HG02840 (cell line): Measurements from ENCODE around the gene ATP1B3.
"Not testable (repeated sequence)": the region's sequence is repeated elsewhere in the genome, so short reads cannot be mapped to it uniquely, and the experiment has no call there.

Experiments used
- ATAC-seq: cut with Tn5 transposase; IDR thresholded peaks from one replicate; pipeline ENCODE4 v1.9.1; 2021; ENCODE audit warnings: mild to moderate bottlenecking, moderate library complexity, moderate number of reproducible peaks; ENCODE audit not compliant: unreplicated experiment, low FRiP score

ATP1B3 gene

DNA sequence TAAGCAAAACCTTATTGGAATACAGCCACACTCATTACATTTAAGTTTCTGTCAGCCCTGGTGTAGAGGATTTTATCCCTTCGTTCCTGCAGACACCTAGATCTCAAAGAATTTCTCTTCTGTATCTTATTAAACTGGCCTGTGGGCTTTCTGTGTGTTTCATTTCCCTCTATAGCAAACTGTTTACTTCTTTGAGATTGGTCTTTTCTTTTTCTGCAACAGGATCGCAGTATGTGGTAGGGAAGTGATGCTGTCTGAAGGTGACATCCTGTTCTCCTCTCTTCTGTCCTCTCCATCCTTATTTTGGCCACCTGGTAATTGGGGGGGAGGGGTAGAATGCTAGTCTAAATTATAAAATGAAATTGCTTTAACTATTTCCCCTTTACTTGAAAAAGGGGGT is 25.5 kb downstream of the ATP1B3 start:
- ATAC-seq = no peak

DNA sequence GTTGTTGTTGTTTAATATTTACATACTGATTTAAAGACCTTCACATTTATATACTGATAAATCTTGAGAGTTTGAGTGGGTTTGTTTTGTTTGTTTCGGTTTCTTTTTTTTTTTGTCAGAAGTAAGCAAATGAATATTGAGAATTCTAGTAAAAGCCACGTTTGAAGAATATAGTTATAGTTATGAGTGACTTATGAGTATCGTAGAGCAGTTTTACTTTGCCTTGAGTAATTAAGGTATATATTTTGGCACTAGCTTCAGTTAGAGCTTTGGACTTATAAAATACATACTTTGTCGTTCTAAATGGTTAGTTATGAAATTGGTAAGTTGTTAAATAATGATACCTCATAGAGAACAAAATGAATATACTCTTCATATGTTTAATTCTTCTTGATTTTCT is 27.8 kb downstream of the ATP1B3 start:
- ATAC-seq = no peak

DNA sequence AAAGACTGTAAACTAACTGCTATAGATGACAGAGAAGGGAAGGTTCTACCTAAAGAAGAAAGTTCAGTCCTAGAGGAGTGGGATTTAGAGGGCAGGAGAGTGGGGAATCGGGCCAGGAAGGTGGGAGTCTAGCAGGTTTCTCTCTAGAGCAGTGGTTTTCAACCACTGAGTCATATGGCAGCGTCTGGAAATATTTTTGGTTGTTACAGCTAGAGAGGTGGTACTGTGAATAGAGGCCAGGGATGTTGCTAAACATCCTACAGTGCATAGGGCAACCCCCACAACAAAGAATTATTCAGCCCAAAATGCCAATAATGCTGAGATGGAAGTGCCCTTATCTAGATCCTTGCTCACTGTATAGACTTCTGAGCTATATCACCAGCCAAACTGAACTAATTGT is 28.7 kb downstream of the ATP1B3 start:
- no peak for ATAC-seq

DNA sequence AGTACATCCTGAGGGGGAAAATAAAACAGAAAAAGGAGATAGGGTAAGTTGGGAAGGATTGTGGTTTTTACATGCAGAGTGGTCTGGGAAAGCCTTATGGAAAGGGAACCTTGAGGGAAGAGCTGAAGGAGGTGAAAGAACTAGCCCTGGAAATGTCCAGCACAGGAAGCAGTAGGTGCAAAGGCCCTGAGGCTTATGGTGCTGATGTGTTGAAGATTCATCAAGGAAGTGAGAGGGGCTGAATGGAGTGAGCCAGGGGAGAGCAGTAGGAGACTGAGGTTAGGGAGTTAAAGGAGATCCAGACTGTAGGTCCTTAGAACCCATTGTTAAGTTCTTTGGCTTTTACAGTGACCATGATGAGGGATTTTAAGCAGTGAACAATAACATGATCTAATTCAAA is 33.0 kb downstream of the ATP1B3 start:
- no peak for ATAC-seq

DNA sequence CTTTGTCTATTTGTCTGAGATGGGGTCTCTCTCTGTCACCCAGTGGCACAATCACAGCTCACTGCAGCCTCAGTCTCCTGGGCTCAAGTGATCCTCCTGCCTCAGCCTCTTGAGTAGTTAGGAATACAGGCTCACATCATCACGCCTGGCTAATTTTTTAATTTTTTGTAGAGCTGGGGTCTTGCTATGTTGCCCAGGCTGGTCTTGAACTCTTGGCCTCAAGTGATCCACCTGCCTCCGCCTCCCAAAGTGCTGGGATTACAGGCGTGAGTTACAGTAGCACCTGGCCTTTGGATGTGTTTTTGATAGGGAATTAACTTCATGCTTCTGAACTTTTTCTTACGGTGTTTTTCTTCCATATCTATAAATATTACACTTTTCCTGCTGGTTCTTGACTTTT is 33.5 kb downstream of the ATP1B3 start:
- ATAC-seq = not testable (repeated sequence)

DNA sequence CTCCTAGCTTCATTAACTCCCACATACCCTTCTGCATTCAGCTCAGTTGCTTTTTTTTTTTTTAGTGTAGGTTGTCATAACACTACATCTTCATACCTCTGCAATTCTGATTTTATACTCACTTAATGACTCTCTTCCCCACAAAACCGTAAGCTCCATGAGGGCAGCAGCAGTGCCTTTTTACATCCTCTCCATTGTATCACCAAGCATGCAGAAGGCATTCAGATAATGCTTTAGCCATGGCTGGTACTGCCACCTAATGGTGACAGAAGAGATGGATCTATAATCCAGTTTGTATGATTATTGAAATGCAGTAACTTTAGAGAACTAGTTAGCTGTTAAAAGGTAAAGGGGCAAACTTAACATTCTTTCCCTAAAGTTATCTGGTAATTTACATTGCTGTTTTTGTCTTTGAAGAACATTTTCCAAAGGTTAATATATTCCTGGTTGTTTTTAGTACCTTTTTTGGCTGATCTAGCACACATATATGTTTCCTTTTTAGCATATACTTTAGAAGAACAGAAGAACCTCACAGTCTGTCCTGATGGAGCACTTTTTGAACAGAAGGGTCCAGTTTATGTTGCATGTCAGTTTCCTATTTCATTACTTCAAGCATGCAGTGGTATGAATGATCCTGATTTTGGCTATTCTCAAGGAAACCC is 36.8 kb downstream of the ATP1B3 start:
- ATAC-seq = no peak

DNA sequence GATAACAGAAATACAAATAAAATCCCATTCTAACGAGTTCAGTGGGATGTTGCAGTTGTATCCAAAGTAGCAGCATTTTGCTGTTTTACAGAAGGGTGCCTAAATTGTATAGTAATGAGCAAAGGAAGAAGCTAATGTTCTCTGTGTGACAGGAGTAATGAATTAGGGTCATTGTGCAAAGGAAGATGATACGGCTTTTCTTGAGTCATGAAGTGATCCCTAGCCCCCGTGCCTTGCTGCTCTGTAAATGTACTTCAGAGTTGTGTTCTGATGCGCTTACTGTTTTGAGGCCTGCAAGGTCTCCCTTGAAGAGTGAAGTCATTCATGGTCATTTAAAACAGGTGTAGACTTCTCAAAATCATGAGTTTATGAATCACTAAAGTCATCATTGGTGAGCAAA is 37.9 kb downstream of the ATP1B3 start:
- ATAC-seq = no peak

DNA sequence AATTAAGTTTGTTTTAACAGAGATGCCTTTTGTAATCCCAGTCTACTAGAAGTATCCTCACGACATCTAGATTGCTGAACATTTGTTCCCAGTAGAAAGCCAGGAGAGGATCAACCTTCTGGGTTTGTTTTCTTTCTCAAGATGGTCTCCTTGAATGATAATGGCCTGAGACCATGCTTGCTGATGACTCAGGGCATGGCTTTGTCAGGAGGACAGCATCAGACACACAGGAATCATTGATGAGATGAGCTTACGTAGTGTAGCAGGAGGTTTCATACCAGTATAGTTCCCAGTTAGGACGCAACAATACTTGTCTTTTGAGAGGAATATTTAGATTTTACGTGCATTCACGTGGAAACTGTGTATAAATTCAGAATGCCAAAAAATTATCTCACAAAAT is 38.6 kb downstream of the ATP1B3 start:
- ATAC-seq = no peak

DNA sequence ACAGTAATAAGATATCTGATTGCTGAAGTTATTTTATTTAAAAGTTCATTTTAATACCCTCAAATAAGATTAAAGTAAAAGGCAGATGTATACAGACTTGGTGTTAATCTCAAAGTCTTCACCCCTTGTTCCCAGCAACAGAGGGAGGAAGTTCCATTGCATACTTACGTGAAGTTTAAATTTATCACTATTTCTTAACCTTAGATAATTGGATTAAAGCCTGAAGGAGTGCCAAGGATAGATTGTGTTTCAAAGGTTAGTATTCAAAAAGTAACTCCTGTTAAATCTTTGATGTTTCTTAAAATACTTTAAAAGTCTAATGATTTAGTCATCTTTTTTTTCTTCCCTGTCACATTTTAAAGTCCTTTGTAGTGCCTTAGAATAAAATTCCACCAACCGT is 39.3 kb downstream of the ATP1B3 start:
- no peak for ATAC-seq

DNA sequence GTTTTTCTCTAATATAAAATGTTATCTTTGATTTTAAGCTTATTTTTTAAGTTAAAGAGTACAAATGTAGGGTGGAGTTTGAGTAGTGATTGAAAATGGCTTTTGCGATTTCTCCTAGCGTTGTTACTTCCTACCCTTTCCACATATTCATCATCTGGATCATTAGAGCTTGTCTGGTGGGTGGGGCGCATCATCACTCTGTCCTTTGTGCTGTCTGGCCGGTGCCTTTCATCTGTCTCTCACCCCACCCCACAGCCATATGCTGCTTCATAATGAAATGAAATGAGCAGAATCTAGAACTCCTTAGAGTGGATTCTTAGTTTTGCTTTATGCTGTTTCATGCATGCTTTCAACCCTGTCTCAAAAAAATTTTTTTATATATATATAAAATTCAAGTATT is 44.3 kb downstream of the ATP1B3 start:
- no peak for ATAC-seq

DNA sequence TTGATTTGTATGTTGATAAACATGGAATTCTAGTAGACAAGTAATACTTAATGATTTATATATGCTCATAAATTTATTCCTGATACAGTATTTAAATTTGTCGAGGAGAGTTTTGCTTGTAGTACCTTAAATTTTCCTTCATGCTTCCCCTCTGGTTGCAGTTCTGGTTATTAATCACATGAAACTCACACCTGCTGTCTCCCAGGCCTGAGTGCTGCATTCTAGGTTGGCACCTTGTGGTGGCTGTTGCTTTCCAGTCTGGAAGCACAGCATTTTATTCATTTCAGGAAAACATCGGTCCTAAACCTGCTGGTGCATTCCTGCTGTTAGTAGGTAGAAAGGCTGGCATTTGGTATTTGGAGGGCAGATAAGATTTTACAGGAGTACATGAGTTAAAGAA is 44.9 kb downstream of the ATP1B3 start:
- no peak for ATAC-seq

DNA sequence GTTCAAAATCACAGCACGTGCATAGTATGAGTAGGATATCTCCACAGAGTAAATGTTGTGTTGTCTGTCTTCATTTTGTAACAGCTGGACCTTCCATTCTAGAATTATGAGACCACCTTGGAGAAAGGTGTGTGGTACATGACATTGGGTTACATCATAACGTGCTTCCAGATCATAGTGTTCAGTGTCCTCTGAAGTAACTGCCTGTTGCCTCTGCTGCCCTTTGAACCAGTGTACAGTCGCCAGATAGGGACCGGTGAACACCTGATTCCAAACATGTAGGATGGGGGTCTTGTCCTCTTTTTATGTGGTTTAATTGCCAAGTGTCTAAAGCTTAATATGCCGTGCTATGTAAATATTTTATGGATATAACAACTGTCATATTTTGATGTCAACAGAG is 49.2 kb downstream of the ATP1B3 start:
- ATAC-seq = not testable (repeated sequence)

DNA sequence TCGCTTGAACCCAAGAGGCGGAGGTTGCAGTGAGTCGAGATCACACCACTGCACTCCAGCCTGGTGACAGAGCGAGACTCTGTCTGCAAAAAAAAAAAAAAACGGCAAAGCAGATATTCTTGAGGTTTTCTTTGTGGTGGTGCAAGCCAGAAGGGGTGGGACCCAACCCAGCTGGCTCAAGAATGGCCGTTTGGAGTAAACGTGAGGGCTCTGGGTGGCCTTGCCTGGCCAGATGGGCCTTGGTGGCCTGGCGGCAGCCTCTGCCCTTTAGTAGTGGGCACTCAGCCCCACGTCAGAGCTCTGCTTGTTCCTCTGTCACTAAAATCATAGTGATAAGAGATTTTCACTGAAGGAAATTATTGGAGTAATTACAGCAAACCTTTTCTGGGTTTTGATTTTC is 50.5 kb downstream of the ATP1B3 start:
- ATAC-seq = no peak

DNA sequence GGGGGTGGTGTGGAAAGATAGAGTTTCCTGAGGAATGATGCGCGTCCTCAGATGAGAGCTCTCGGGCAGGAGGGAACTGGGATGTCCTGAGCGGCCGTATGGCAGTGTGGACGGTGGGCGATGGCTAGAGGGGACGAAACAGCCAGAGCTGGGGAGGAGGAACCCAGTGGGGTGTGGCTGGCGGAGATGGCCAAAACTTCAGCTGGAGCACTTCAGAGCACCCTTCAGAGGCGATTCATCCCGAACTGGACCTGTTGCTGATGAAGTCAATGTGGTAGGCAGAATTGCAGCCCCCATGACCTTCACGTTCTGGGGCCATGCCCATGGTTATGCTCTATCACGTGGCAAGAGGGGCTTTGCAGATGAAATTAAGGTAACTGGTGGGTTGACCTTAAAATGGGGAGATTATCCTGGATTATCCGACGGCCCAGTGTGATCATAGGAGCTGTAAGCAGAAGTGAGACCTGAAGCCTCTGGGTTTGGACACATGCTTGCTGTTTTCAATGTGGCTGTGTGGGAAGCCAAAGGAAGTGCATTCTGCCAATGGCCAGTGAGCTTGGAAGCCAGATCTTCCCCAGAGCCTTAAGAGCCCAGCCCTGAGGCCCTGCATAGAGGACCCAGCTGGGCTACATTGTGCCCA is 52.3 kb downstream of the ATP1B3 start:
- ATAC-seq = no peak

DNA sequence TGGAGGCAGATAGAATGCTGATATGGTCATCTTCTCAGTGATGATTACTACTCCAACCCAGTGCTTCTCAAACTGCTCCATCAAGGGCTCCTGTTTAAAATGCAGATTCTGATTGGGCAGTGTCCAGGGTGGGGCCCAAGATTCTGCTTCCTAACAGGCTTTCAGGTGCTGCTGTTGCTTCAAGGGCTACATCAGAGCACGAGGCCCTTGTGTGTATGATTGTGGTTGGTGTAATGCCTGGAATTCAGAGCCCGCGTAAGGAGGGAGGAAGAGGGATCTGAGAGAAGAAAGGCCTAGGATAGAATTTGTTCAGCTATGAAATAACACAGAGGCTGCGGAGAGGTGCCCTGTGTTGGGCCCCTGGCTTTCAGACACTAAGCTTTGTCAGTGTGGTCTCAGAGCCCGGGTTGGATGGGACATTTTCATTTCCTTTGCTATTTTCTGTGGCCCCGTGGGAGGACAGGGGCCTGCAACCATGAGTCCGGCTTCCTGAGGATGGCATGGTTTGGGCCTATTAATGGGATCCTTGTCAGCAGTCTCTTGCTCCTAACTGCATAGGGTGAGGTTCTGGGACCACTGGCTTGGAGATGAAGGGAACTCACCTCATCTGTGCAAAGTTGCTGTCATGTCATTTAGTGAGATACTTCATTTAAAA is 53.0 kb downstream of the ATP1B3 start:
- ATAC-seq = no peak

DNA sequence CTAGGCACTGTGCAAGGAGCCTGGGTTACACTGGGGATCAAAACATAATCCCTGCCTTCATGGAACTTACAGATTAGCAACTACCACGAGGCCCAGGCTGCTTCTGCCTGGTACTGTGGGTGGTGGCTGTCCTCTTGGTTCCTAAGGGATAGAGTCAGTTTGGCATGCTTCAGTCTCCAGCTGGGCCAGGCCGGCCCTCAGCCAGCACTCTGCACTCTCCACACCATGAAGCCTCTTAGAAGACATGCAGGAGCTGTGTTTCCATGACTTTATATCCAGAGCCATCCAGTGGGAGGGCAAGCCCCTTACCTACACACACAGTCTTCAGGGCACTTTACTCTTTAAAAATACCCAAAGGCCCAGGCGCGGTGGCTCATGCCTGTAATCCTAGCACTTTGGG is 54.4 kb downstream of the ATP1B3 start:
- no peak for ATAC-seq

DNA sequence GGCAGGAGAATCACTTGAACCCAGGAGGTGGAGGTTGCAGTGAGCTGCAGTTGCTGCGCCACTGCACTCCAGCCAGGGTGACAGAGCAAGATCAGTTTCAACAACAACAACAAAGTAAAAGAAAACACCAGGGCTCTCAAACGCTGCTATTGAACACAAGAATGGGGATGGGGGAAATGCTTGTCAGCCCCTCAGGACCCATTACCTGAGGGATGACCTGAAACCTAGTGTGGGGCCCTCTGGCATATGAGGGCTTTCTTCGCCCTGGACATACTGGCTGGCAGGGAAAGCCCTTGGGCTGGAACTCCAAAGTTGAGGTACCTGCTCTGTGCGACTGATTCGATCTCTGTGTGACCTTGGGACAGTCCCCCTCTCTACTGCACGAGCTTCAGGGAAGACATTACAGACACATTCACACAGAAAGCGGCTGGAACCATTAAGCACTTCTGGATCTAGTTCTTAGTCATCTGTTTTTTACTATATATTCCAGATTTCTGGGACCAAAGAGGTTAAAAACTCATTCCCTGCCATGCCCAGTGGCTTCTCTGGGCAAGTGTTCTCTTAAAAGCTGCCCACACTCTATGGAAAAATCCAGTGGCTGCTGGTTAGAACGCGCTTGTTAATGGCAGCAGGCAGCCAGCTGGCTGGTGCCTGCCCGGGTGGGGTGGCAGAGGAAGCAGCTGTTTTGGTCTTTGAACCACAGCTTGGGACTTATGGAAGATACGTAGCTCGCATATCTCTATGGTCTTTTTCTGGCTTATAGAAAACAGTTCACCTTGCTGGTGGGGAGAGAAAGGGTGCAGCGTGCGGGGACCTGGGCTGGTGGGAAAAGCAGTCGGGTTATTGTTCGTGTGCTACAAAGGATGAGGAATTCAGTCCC is 57.2 kb downstream of the ATP1B3 start:
- no peak for ATAC-seq

DNA sequence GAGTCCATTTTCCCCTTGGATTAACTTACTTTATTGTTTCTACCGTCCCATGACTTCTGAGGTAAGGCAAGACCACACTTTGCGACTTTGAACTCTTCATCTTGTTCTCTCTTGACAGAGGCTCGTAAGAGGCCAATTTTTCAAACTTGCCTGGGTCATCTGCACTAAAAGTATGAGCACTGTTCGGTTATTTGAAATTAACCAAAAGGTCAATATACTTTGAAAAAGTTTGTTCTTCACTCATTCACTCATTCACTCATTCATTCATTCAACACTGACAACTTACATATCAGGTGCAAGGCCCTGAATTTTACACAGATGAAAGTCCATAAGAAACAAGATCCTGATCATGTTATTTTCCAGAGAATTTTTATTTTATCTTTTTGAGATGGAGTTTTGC is 57.9 kb downstream of the ATP1B3 start:
- ATAC-seq = no peak

DNA sequence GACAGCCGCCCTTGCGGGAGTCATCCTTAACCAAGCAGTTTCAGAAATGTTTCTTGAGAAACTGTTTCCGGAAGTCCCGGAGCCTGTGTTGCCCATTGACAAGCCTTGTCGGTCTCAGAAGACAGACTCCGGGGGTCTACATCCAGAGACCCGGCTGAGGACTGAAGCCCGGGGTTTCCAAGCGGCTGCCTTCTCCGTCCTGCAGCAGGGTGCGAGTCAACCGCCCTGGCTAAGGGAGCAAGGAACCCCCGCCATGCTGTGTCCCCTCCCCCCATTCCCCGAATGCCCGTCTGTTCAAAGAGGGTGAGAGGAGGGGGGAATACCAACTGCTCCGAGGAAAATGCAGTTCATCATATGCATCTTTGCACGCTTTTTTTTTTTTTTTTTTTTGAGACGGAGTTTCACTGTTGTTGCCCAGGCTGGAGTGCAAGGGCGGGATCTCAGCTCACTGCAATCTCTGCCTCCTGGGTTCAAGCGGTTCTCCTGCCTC is 61.6 kb downstream of the ATP1B3 start:
- no peak for ATAC-seq

DNA sequence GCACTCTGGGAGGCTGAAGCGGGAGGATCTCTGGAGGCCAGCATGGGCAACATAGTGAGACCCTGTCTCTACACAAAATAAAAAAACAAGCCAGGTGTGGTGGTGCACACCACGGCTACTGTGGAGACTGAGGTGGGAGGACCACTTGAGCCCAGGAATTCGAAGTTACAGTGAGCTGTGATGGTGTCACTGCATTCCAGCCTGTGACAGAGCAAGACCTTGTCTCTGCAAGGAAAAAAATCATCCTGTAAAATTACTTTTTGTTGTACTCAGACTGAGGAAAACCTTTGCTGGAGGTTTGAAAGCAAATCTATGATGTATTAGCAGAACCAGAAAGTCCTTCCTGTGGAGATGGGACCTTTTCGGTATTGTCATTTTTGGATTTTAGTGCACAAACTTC is 63.3 kb downstream of the ATP1B3 start:
- ATAC-seq = no peak

DNA sequence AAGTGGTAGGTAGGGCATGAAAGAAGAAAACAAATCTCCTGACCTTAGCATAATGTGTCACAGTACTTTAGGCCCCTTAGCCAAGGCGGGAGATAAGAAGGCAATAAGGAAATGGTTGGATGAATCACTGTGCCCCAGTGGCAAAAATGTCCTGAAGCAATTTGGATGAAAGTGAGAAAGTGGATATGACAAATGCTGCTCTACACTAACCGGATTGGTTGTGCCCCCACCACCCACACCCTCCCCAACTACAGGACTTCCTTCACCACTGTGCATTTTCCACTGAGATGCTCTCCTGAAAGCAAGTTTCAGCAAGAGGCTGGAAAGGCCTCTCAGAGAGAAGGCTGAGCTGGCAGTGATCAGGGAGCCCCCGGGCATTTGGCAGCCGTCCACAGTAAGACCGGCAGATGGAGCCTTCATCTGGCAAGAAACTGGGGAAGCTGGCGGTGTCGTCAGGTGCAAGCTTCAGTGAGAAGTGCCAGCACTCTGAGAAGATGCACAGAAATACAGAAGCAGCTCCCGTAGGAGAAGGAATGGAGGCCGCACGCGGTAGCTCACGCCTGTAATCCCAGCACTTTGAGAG is 63.8 kb downstream of the ATP1B3 start:
- ATAC-seq = no peak
